HCT116 (cell line): ENCODE data around the gene CSNK2A1. TPM values are rescaled to one million over a fixed set of nuclear protein-coding genes. Genes with fewer than 3 reads are reported as not detected.

Experiments
- ATAC-seq: fragments of 200-7000 bp; cut with Tn5 transposase; 2 replicates; pipeline ENCODE4 v1.9.1; 2020; ENCODE audit warnings: mild to moderate bottlenecking, moderate library complexity
- BruUV-seq: library from RNA; stranded (reverse); fragments of 400-500 nt; replicated peaks from 2 replicates; lab custom pipeline; 2021; lab: Mats Ljungman, UMichigan
- CTCF ChIA-PET: fragments of 300-600 bp; sonication (Branson Sonifier 250); formaldehyde crosslinking; loops from one replicate; lab custom pipeline; 2021; ENCODE audit warnings: antibody characterized with exemption; lab: Charles Lee
- POLR2A ChIA-PET: fragments of 300-600, 350-600 bp; sonication (Branson Sonifier 250); formaldehyde crosslinking; loops from one replicate; lab custom pipeline; 2021; ENCODE audit warnings: antibody characterized with exemption; lab: Charles Lee
- RAD21 ChIA-PET, 2 experiments: fragments of 300-600 bp; sonication (Branson Sonifier 250); formaldehyde crosslinking; loops; one replicate each; lab custom pipeline; 2023; ENCODE audit warnings: low total read pairs in 2 of 2; ENCODE audit not compliant: uncharacterized antibody in 2 of 2, unreplicated experiment in 2 of 2, low non-redundant PET in 1 of 2; lab: Charles Lee
- DNase-seq: peaks from one replicate; pipeline ENCODE4 v3.0.0-alpha.2; 2010; ENCODE audit warnings: low read depth, low spot score
- H2AFZ ChIP-seq: fragments of 200-600 bp; shearing (Covaris generic), sonication (generic); 2 replicates; pipeline ENCODE4 v1.6.1; 2017; ENCODE audit warnings: low read depth, mixed run types, mixed read lengths, antibody characterized with exemption, low read length; ENCODE audit not compliant: poor library complexity, severe bottlenecking
- H3K27ac ChIP-seq: 2 replicates; pipeline ENCODE4 v1.5.1; 2012; ENCODE audit warnings: low read depth, low read length
- H3K27me3 ChIP-seq: fragments of 200-600 bp; sonication (generic); 2 replicates; pipeline ENCODE4 v1.6.1; 2016; ENCODE audit warnings: mixed run types, low read length, mixed read lengths; ENCODE audit not compliant: insufficient read depth
- H3K36me3 ChIP-seq, 2 experiments: fragments of 200-500 bp in 1 of 2; fragments of 200-600 bp in 1 of 2; sonication (Bioruptor generic) in 1 of 2; sonication (generic) in 1 of 2; 2 replicates each; pipeline versions ENCODE4 v1.5.1 to v1.6.1; 2014 to 2016; ENCODE audit warnings: low read length in 2 of 2, inconsistent platforms in 1 of 2, mixed read lengths in 1 of 2, mixed run types in 1 of 2; ENCODE audit not compliant: insufficient read depth in 2 of 2, control insufficient read depth in 1 of 2
- H3K4me1 ChIP-seq, 2 experiments: fragments of 200-600 bp in 1 of 2; sonication (generic) in 1 of 2; 2 replicates each; pipeline versions ENCODE4 v1.5.1 to v1.6.1; 2012 to 2017; ENCODE audit warnings: low read length in 2 of 2, inconsistent platforms in 1 of 2, mild to moderate bottlenecking in 1 of 2, mixed read lengths in 1 of 2, mixed run types in 1 of 2, moderate library complexity in 1 of 2; ENCODE audit not compliant: insufficient read depth in 2 of 2, control insufficient read depth in 1 of 2
- H3K4me2 ChIP-seq: fragments of 200-600 bp; sonication (generic); 2 replicates; pipeline ENCODE4 v1.6.1; 2017; ENCODE audit warnings: mixed run types, low read length, mixed read lengths
- H3K4me3 ChIP-seq, 2 experiments: fragments of 200-600 bp in 1 of 2; sonication (generic) in 1 of 2; replicated peaks in 1 of 2; 2 replicates each; pipeline ENCODE4 v1.5.1; 2011 to 2016; ENCODE audit warnings: low read length in 2 of 2, control low read depth in 1 of 2, low read depth in 1 of 2, mild to moderate bottlenecking in 1 of 2, mixed read lengths in 1 of 2, mixed run types in 1 of 2
- H3K79me2 ChIP-seq: fragments of 200-600 bp; sonication (generic); 2 replicates; pipeline ENCODE4 v1.6.1; 2017; ENCODE audit warnings: mild to moderate bottlenecking, mixed run types, low read length, moderate library complexity, mixed read lengths; ENCODE audit not compliant: insufficient read depth
- H3K9ac ChIP-seq: fragments of 200-600 bp; sonication (generic); 2 replicates; pipeline ENCODE4 v1.6.1; 2016; ENCODE audit warnings: low read length, mixed read lengths
- H3K9me2 ChIP-seq: fragments of 200-600 bp; sonication (generic), shearing (Covaris generic); 2 replicates; pipeline ENCODE4 v1.6.1; 2017; ENCODE audit warnings: mixed run types, mild to moderate bottlenecking, moderate library complexity; ENCODE audit not compliant: insufficient read depth
- H3K9me3 ChIP-seq, 2 experiments: fragments of 200-500 bp in 1 of 2; fragments of 200-600 bp in 1 of 2; sonication (Bioruptor generic) in 1 of 2; sonication (generic) in 1 of 2; 2 replicates each; pipeline ENCODE4 v1.6.1; 2014 to 2017; ENCODE audit warnings: low read length in 2 of 2, mixed read lengths in 2 of 2, inconsistent platforms in 1 of 2, low read depth in 1 of 2, mild to moderate bottlenecking in 1 of 2, mixed run types in 1 of 2, moderate library complexity in 1 of 2; ENCODE audit not compliant: control insufficient read depth in 1 of 2, insufficient read depth in 1 of 2
- H4K20me1 ChIP-seq: fragments of 200-600 bp; sonication (generic), shearing (Covaris generic); 2 replicates; pipeline ENCODE4 v1.6.1; 2017; ENCODE audit warnings: mixed run types, mild to moderate bottlenecking, moderate library complexity; ENCODE audit not compliant: insufficient read depth
- EZH2 ChIP-seq: fragments of 200-600 bp; sonication (generic); IDR thresholded peaks from 2 replicates; pipeline ENCODE4 v1.6.1; 2017; ENCODE audit warnings: antibody characterized with exemption, mixed run types
- EZH2phosphoT487 ChIP-seq: fragments of 200-600 bp; IDR thresholded peaks from 2 replicates; pipeline ENCODE4 v1.6.1; 2018; ENCODE audit warnings: antibody characterized with exemption, borderline replicate concordance
- JUND ChIP-seq: IDR thresholded peaks from 2 replicates; pipeline ENCODE4 v1.6.1; 2012
- MAX ChIP-seq: IDR thresholded peaks from 2 replicates; pipeline ENCODE4 v1.6.1; 2012
- POLR2AphosphoS5 ChIP-seq: IDR thresholded peaks from 2 replicates; pipeline ENCODE4 v1.6.1; 2011; ENCODE audit warnings: mild to moderate bottlenecking, low read depth, low read length, moderate library complexity
- REST ChIP-seq: IDR thresholded peaks from 2 replicates; pipeline ENCODE4 v1.6.1; 2012; ENCODE audit warnings: low read depth
- SIN3A ChIP-seq: IDR thresholded peaks from 2 replicates; pipeline ENCODE4 v1.6.1; 2012; ENCODE audit warnings: low read depth
- SP1 ChIP-seq: IDR thresholded peaks from 2 replicates; pipeline ENCODE4 v1.6.1; 2012; ENCODE audit warnings: low read depth
- SRF ChIP-seq: IDR thresholded peaks from 2 replicates; pipeline ENCODE4 v1.6.1; 2012; ENCODE audit warnings: low read depth
- TCF7L2 ChIP-seq: IDR thresholded peaks from 2 replicates; pipeline ENCODE4 v1.7.0; 2011; ENCODE audit warnings: borderline replicate concordance, inconsistent platforms; ENCODE audit not compliant: insufficient read depth, insufficient read length; ENCODE audit errors: extremely low read depth
- YY1 ChIP-seq: IDR thresholded peaks from 2 replicates; pipeline ENCODE4 v1.6.1; 2011; ENCODE audit warnings: low read length, low read depth, moderate library complexity, mild to moderate bottlenecking; ENCODE audit not compliant: insufficient replicate concordance; ENCODE audit errors: extremely low read depth
- ZBTB33 ChIP-seq: IDR thresholded peaks from 2 replicates; pipeline ENCODE4 v1.6.1; 2011; ENCODE audit warnings: mild to moderate bottlenecking, low read length, moderate library complexity; ENCODE audit not compliant: insufficient replicate concordance; ENCODE audit errors: extremely low read depth
- ZNF274 ChIP-seq: fragments of 200-500 bp; sonication (Bioruptor generic); IDR thresholded peaks from 2 replicates; pipeline ENCODE4 v1.6.1; 2014; ENCODE audit warnings: mild to moderate bottlenecking, low read depth, low read length, inconsistent platforms
- intact Hi-C: fragments of 100-400 bp; cut with micrococcal nuclease; formaldehyde crosslinking; loops from 2 replicates; pipeline ENCODE4 v1.10.0; 2022
- total RNA-seq: library from RNA; stranded (reverse); gene quantifications from one replicate; pipeline ENCODE4 v1.2.1, GENCODE V29; 2021; ENCODE audit not compliant: unreplicated experiment

The CSNK2A1 gene
- total RNA-seq, 1 experiment from 2014 or later, result 284 TPM

GRCh38 chr20:436476-436875, 107.1 kb downstream of the CSNK2A1 start (continued):
- no peak for TF ChIP-seq EZH2
- TF ChIP-seq MAX, result no peak
- no peak for TF ChIP-seq TCF7L2
- TF ChIP-seq YY1, result no peak

GRCh38 chr20:435558-435957, 108.0 kb downstream of the CSNK2A1 start:
- H3K9me3 ChIP-seq, result no peaks in the 10 kb centered on the region
- TF ChIP-seq POLR2AphosphoS5, result no peak
- no peak for TF ChIP-seq SRF
- TF ChIP-seq EZH2phosphoT487, result no peak
- no peak for TF ChIP-seq SIN3A
- no peak for TF ChIP-seq REST
- TF ChIP-seq ZBTB33, result no peak
- no peak for TF ChIP-seq TCF7L2
- TF ChIP-seq ZNF274, result no peak
- no peak for TF ChIP-seq MAX
- TF ChIP-seq YY1, result no peak
- TF ChIP-seq SP1, result no peak
- TF ChIP-seq JUND, result no peak
- TF ChIP-seq, all 23 proteins: peak for 0
- DNase-seq (no peak), ATAC-seq (no peak)
- Histone ChIP-seq H2AFZ (no peak overlapping the region), H3K79me2 (no peaks in the 10 kb centered on the region), H3K4me1 (peaks cover 0 to 5% of the 10 kb centered on the region in 2 experiments; a peak in 1 of 4 replicates), H3K4me2 (no peak overlapping the region), H3K27me3 (no peaks in the 10 kb centered on the region), H3K36me3 (peaks cover 21 to 44% of the 10 kb centered on the region in 2 experiments; a peak in 3 of 4 replicates), H3K27ac (no peak overlapping the region), H3K4me3 (no peak overlapping the region), H3K9me2 (no peaks in the 10 kb centered on the region), H3K9ac (no peak overlapping the region), H4K20me1 (no peaks in the 10 kb centered on the region)
- CTCF ChIA-PET, result no interaction called here
- POLR2A ChIA-PET, result interaction anchor here (0.9 to 1.0 kb wide), 2 partner anchors 10 to 13 kb away, joined by 3 read pairs; no protein-coding TSS in a partner anchor
- intact Hi-C loops, result no loop called here
- RAD21 ChIA-PET, result no interaction called here
- no TSS peak for BruUV-seq
